ENCODE results near the gene MGMT. TPM values are rescaled to one million over a fixed set of nuclear protein-coding genes. Genes with fewer than 3 reads are reported as not detected.

The MGMT gene
- polyA plus RNA-seq, 4 donors = 9.8 to 22.4 (median 17.9) TPM

DNA sequence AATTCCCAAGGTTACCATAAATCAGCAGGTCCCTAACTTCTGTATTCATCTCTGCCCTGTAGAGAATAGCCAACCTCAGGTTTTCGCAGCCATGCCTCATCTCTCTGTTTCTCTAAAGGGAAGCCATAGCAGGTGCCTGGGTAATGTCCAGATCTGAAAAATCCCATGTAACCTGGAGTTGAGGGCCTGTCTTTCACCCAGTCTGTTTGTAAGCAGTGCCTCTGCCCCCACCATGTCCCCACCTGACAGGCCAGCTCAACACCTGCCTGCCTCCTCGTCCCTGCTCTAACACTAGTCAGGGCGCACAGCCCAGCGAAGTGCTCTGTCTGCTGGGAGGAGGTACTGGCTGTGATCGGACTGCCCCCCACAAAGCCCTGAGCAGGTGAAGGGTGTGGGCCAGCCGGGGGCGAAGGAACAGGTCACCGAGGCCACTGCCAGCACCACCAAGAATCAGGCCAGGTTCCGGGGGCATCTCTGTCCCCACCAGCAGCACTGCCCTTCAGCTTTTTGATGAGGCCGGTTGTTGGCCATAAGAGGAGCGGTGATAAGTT is 210.4 kb downstream of the MGMT start:
- no peak overlapping the region for H3K4me3 ChIP-seq (ENCODE audit: low read depth in 1 of 3, low read length in 3 of 3)
- no peaks in the 10 kb centered on the region for H3K27me3 ChIP-seq (ENCODE audit: control insufficient read depth in 3 of 3, insufficient read depth in 3 of 3, low read length in 3 of 3)
- H3K4me1 ChIP-seq (ENCODE audit: control insufficient read depth in 3 of 3, insufficient read depth in 2 of 3, low read depth in 1 of 3, low read length in 2 of 3) = no peaks in the 10 kb centered on the region
- no peak for DNase-seq
- FAIRE-seq = no peak
- WGBS, 3 donors = 96 to 98% (median 97%) methylated on average over 11 of the region's 11 CpGs
- no peaks in the 10 kb centered on the region for H3K9me3 ChIP-seq (ENCODE audit: control insufficient read depth in 2 of 2, insufficient read depth in 1 of 2, low read depth in 1 of 2, low read length in 1 of 2)
- H3K36me3 ChIP-seq (ENCODE audit: control insufficient read depth in 3 of 3, insufficient read depth in 2 of 3, low read depth in 1 of 3, low read length in 3 of 3) = peaks cover 0 to 5% (median 0%) of the 10 kb centered on the region in 3 donors
- H3K27ac ChIP-seq (ENCODE audit: low read depth in 1 of 3, low read length in 2 of 3) = no peak overlapping the region

DNA sequence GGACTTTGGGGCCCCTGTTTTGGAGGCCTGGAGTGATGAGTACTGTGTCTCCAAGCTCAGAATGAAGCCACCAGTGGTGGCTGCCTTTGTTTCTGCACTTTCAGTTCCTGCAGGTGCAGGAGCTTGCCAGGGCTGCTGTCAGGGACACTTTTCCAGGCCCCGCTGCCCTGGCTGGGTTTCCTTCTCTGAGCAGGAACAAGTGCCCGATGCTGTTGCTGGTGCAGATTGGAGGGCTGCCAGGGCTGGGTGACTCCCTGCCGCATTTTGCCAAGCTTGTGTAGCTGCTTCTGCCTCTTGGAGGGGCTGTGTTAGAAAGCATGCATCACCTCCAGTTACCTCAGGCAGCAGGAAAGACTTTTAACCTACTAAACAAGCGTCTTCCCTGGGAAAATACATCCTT is 211.1 kb downstream of the MGMT start:
- Histone ChIP-seq H3K36me3 (ENCODE audit: control insufficient read depth in 3 of 3, insufficient read depth in 2 of 3, low read depth in 1 of 3, low read length in 3 of 3) (peaks cover 0 to 5% (median 0%) of the 10 kb centered on the region in 3 donors), H3K27ac (ENCODE audit: low read depth in 1 of 3, low read length in 2 of 3) (no peak overlapping the region), H3K4me3 (ENCODE audit: low read depth in 1 of 3, low read length in 3 of 3) (no peak overlapping the region), H3K4me1 (ENCODE audit: control insufficient read depth in 3 of 3, insufficient read depth in 2 of 3, low read depth in 1 of 3, low read length in 2 of 3) (no peaks in the 10 kb centered on the region), H3K9me3 (ENCODE audit: control insufficient read depth in 2 of 2, insufficient read depth in 1 of 2, low read depth in 1 of 2, low read length in 1 of 2) (no peaks in the 10 kb centered on the region), H3K27me3 (ENCODE audit: control insufficient read depth in 3 of 3, insufficient read depth in 3 of 3, low read length in 3 of 3) (no peaks in the 10 kb centered on the region)
- FAIRE-seq = no peak
- no peak for DNase-seq
- 80 to 98% (median 93%) methylated on average over 4 of the region's 4 CpGs for WGBS, 3 donors

DNA sequence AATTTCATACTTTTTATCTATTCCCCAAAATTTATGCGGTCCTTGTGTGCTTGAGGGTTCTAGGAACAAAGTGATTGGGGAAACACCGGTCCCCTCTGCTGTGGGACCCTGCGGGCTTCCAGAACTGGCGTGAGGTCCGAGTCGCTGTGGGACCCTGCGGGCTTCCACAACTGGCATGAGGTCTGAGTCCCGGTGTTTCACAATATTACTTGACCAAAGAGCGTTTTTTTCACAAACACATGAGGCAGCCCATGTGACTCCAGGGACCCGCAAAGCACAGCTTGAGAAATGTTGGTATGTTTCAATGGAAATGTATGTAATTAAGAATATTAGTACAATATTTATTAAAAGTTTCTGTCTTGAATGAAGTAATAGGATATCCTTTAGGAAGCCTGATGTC is 212.2 kb downstream of the MGMT start:
- H3K9me3 ChIP-seq (ENCODE audit: control insufficient read depth in 2 of 2, insufficient read depth in 1 of 2, low read depth in 1 of 2, low read length in 1 of 2) = no peaks in the 10 kb centered on the region
- 79 to 97% (median 97%) methylated on average over 10 of the region's 10 CpGs for WGBS, 3 donors
- no peak overlapping the region for H3K4me3 ChIP-seq (ENCODE audit: low read depth in 1 of 3, low read length in 3 of 3)
- FAIRE-seq (no peak), DNase-seq (no peak)
- no peak overlapping the region for H3K27ac ChIP-seq (ENCODE audit: low read depth in 1 of 3, low read length in 2 of 3)
- no peaks in the 10 kb centered on the region for H3K4me1 ChIP-seq (ENCODE audit: control insufficient read depth in 3 of 3, insufficient read depth in 2 of 3, low read depth in 1 of 3, low read length in 2 of 3)
- H3K27me3 ChIP-seq (ENCODE audit: control insufficient read depth in 3 of 3, insufficient read depth in 3 of 3, low read length in 3 of 3) = no peaks in the 10 kb centered on the region
- H3K36me3 ChIP-seq (ENCODE audit: control insufficient read depth in 3 of 3, insufficient read depth in 2 of 3, low read depth in 1 of 3, low read length in 3 of 3) = peaks cover 0 to 5% (median 0%) of the 10 kb centered on the region in 3 donors

DNA sequence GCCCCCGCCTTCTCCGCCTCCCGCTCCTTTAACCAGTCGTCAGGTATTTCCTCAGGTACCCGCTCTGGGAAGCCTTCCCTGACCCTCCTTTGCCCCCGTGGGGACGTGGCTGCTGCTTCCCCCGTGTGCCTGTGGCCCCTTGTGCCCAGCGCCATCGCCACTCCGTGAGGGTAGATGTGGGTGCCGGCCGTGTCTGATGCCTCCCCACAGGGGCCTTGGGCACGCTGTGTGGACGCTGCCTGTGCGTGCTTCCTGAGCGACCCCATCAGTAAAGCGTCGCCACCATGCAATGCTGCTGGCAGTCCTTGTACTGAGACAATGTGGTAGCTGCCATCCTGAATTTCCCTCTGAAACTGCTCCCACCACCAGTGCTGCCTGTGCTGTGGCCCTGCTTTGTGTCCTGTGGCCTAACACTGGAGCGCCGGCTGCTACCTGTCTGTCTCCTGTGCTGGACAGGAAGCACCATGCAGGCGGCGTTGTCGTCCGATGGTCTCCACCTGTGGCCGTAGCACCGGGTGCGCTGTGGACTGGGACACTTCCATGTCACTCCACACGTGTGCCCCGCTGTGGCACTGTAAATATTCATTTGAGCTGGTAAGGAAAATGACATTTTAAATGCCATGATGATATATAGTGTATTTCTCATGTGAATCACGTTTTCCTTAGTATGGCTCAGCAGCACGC is 213.8 kb downstream of the MGMT start:
- H3K4me1 ChIP-seq (ENCODE audit: control insufficient read depth in 3 of 3, insufficient read depth in 2 of 3, low read depth in 1 of 3, low read length in 2 of 3) = no peaks in the 10 kb centered on the region
- WGBS, 3 donors = 96 to 97% (median 96%) methylated on average over 32 of the region's 32 CpGs
- H3K4me3 ChIP-seq (ENCODE audit: low read depth in 1 of 3, low read length in 3 of 3) = no peak overlapping the region
- no peak for DNase-seq
- H3K36me3 ChIP-seq (ENCODE audit: control insufficient read depth in 3 of 3, insufficient read depth in 2 of 3, low read depth in 1 of 3, low read length in 3 of 3) = peaks cover 0 to 5% (median 0%) of the 10 kb centered on the region in 3 donors
- no peak overlapping the region for H3K27ac ChIP-seq (ENCODE audit: low read depth in 1 of 3, low read length in 2 of 3)
- no peaks in the 10 kb centered on the region for H3K9me3 ChIP-seq (ENCODE audit: control insufficient read depth in 2 of 2, insufficient read depth in 1 of 2, low read depth in 1 of 2, low read length in 1 of 2)
- H3K27me3 ChIP-seq (ENCODE audit: control insufficient read depth in 3 of 3, insufficient read depth in 3 of 3, low read length in 3 of 3) = no peaks in the 10 kb centered on the region
- no peak for FAIRE-seq

DNA sequence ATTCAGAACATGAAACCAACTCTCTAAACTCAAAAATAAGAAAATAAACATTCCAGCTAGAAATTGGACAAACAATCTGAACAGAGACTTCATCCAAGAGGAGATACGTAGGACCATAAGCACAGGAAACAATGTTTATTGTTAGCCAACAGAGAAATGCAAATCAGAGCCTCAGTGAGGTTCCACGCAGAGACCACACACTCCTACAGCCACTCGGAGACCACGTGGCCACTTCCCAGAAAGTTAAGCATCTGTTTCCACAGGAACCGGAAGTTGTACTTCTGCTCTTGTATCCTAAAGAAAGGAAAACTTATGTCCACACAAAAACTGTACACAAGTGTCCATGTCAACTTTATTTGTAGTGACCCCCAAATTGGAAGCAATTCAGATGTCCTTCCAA is 214.8 kb downstream of the MGMT start:
- DNase-seq = peak in 1 of 2 donors; percentile 6
- Histone ChIP-seq H3K36me3 (ENCODE audit: control insufficient read depth in 3 of 3, insufficient read depth in 2 of 3, low read depth in 1 of 3, low read length in 3 of 3) (peaks cover 0 to 5% (median 0%) of the 10 kb centered on the region in 3 donors), H3K27ac (ENCODE audit: low read depth in 1 of 3, low read length in 2 of 3) (no peak overlapping the region), H3K4me3 (ENCODE audit: low read depth in 1 of 3, low read length in 3 of 3) (no peak overlapping the region), H3K27me3 (ENCODE audit: control insufficient read depth in 3 of 3, insufficient read depth in 3 of 3, low read length in 3 of 3) (no peaks in the 10 kb centered on the region), H3K9me3 (ENCODE audit: control insufficient read depth in 2 of 2, insufficient read depth in 1 of 2, low read depth in 1 of 2, low read length in 1 of 2) (no peaks in the 10 kb centered on the region), H3K4me1 (ENCODE audit: control insufficient read depth in 3 of 3, insufficient read depth in 2 of 3, low read depth in 1 of 3, low read length in 2 of 3) (no peaks in the 10 kb centered on the region)
- no peak for FAIRE-seq
- 60 to 92% (median 81%) methylated on average over 5 of the region's 5 CpGs for WGBS, 3 donors

DNA sequence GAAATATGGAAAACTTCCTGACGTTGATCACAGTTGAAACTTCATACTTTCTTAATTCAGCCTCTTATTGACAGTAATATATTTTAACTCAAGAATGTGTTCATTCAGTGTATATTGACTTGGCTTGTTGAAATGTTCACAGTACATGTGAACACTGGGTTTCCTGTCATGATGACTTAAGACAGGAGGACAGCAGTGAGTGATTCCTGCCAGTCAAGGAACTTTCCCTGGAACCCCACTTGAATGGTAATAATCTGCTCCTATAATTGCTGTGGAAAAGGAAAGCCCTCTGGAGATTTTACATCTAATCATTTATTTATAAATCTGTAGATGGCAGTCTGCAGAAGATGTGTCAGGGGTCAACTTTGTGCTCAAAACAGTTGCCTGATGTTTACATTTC is 216.5 kb downstream of the MGMT start:
- Histone ChIP-seq H3K27ac (ENCODE audit: low read depth in 1 of 3, low read length in 2 of 3) (no peak overlapping the region), H3K36me3 (ENCODE audit: control insufficient read depth in 3 of 3, insufficient read depth in 2 of 3, low read depth in 1 of 3, low read length in 3 of 3) (peaks cover 0 to 5% (median 0%) of the 10 kb centered on the region in 3 donors), H3K9me3 (ENCODE audit: control insufficient read depth in 2 of 2, insufficient read depth in 1 of 2, low read depth in 1 of 2, low read length in 1 of 2) (no peaks in the 10 kb centered on the region), H3K27me3 (ENCODE audit: control insufficient read depth in 3 of 3, insufficient read depth in 3 of 3, low read length in 3 of 3) (no peaks in the 10 kb centered on the region), H3K4me3 (ENCODE audit: low read depth in 1 of 3, low read length in 3 of 3) (no peak overlapping the region), H3K4me1 (ENCODE audit: control insufficient read depth in 3 of 3, insufficient read depth in 2 of 3, low read depth in 1 of 3, low read length in 2 of 3) (no peaks in the 10 kb centered on the region)
- DNase-seq (no peak), FAIRE-seq (no peak)
- 87 to 93% (median 89%) methylated on average over 1 of the region's 1 CpG for WGBS, 3 donors

DNA sequence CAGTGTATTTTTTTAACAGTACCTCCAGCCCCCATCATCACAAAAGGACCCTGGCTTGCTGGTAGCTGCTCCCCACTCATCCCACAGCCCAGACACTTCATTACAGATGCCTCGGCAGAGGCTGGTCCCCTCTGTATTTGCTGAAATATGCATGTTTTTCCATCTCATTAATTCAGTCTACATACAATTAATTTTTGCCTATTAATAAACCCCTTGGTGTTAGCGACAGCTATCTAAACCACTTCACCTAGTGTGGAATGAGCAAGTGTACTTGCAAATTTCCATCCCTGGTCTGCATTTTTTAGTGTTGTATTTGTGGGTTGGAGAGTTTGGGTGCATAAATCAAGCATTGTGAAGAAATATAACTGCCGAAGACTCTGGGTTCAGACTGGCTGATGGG is 216.9 kb downstream of the MGMT start:
- FAIRE-seq (no peak), DNase-seq (no peak)
- no peaks in the 10 kb centered on the region for H3K4me1 ChIP-seq (ENCODE audit: control insufficient read depth in 3 of 3, insufficient read depth in 2 of 3, low read depth in 1 of 3, low read length in 2 of 3)
- no peak overlapping the region for H3K27ac ChIP-seq (ENCODE audit: low read depth in 1 of 3, low read length in 2 of 3)
- WGBS, 3 donors = 91 to 99% (median 92%) methylated on average over 3 of the region's 3 CpGs
- peaks cover 0 to 5% (median 0%) of the 10 kb centered on the region in 3 donors for H3K36me3 ChIP-seq (ENCODE audit: control insufficient read depth in 3 of 3, insufficient read depth in 2 of 3, low read depth in 1 of 3, low read length in 3 of 3)
- H3K27me3 ChIP-seq (ENCODE audit: control insufficient read depth in 3 of 3, insufficient read depth in 3 of 3, low read length in 3 of 3) = no peaks in the 10 kb centered on the region
- no peak overlapping the region for H3K4me3 ChIP-seq (ENCODE audit: low read depth in 1 of 3, low read length in 3 of 3)
- H3K9me3 ChIP-seq (ENCODE audit: control insufficient read depth in 2 of 2, insufficient read depth in 1 of 2, low read depth in 1 of 2, low read length in 1 of 2) = no peaks in the 10 kb centered on the region

DNA sequence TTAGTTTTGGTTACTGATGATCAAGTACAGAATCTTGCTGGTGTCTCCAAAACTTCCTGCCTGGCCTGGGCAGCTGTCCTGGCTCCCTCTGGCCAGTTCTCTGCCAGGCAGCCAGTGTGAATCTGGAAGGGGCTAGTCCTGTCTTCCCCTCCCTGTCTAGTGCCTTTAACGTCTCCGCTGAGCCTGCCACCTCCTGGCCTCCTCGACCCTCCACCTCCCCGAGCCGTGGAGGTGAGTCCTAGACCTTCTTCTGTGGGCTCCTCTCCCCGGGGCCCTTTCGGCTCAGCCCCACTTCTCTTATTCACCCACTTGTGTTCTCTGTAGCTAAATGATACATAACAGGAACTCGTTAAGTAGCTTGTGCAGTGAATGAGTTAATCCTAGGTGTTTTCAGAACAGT is 218.2 kb downstream of the MGMT start:
- Histone ChIP-seq H3K4me1 (ENCODE audit: control insufficient read depth in 3 of 3, insufficient read depth in 2 of 3, low read depth in 1 of 3, low read length in 2 of 3) (no peaks in the 10 kb centered on the region), H3K27me3 (ENCODE audit: control insufficient read depth in 3 of 3, insufficient read depth in 3 of 3, low read length in 3 of 3) (no peaks in the 10 kb centered on the region), H3K9me3 (ENCODE audit: control insufficient read depth in 2 of 2, insufficient read depth in 1 of 2, low read depth in 1 of 2, low read length in 1 of 2) (no peaks in the 10 kb centered on the region), H3K36me3 (ENCODE audit: control insufficient read depth in 3 of 3, insufficient read depth in 2 of 3, low read depth in 1 of 3, low read length in 3 of 3) (peaks cover 0 to 5% (median 0%) of the 10 kb centered on the region in 3 donors), H3K4me3 (ENCODE audit: low read depth in 1 of 3, low read length in 3 of 3) (no peak overlapping the region), H3K27ac (ENCODE audit: low read depth in 1 of 3, low read length in 2 of 3) (no peak overlapping the region)
- 89 to 93% (median 92%) methylated on average over 8 of the region's 8 CpGs for WGBS, 3 donors
- DNase-seq (no peak), FAIRE-seq (no peak)

DNA sequence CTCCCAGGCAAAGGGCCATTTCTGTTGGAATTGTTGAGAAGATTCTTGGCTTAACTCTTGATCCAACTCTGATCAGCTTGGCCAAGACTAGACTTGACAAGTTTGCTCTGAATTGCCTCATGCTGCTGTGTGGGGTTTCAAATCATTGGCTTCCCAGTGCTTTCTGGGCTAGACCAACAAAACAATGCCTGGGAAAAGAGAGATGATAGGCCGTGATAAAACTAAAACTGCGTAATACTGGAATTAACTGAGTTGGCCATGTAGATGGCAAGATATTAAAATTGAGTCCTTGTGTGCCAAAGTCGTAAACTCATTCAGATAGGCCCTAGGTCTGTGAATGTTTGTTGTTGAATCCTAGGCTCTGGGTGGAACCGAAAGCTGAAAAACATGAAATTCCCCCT is 222.6 kb downstream of the MGMT start:
- no peak for DNase-seq
- whole genome bisulfite sequencing, 3 donors = 62 to 82% (median 74%) methylated on average over 4 of the region's 4 CpGs
- Histone ChIP-seq H3K9me3 (ENCODE audit: control insufficient read depth in 2 of 2, insufficient read depth in 1 of 2, low read depth in 1 of 2, low read length in 1 of 2) (no peaks in the 10 kb centered on the region), H3K4me1 (ENCODE audit: control insufficient read depth in 3 of 3, insufficient read depth in 2 of 3, low read depth in 1 of 3, low read length in 2 of 3) (no peaks in the 10 kb centered on the region), H3K4me3 (ENCODE audit: low read depth in 1 of 3, low read length in 3 of 3) (no peak overlapping the region), H3K36me3 (ENCODE audit: control insufficient read depth in 3 of 3, insufficient read depth in 2 of 3, low read depth in 1 of 3, low read length in 3 of 3) (no peaks in the 10 kb centered on the region), H3K27me3 (ENCODE audit: control insufficient read depth in 3 of 3, insufficient read depth in 3 of 3, low read length in 3 of 3) (no peaks in the 10 kb centered on the region), H3K27ac (ENCODE audit: low read depth in 1 of 3, low read length in 2 of 3) (no peak overlapping the region)
- no peak for FAIRE-seq
